ENCODE measurements around the gene HAUS6. TPM values are rescaled to one million over a fixed set of nuclear protein-coding genes. Genes with fewer than 3 reads are reported as not detected.
"Not testable (repeated sequence)": the region's sequence is repeated elsewhere in the genome, so short reads cannot be mapped to it uniquely, and the experiment has no call there.

The HAUS6 gene
- total RNA-seq, 2 experiments from 2014 or later, result 26.4 to 26.5 TPM

DNA sequence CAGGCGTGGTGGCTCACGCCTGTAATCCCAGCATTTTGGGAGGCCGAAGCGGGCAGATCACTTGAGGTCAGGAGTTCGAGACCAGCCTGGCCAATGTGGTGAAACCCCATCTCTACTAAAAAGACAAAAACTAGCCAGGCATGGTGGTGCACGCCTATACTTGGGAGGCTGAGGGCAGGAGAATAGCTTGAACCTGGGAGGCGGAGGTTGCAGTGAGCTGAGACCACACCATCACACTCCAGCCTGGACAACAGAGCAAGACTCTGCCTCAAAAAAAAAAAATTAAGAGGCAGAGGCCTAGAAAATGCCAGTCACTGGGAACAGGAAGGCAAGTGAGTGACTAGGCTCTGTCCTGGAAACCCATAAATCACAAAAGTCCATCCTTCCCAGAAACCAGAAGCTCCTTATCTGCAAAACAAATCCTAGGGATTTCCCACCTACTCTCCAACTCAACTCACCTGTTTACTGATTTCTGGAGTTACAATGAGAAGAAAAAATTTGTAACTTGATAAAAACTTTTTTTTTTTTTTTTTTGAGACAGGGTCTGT, 10.4 kb upstream of the HAUS6 start:
- Mint-ChIP-seq H3K36me3 (ENCODE audit: low read depth) (peaks cover 42% of the 10 kb centered on the region), H3K4me1 (peaks cover 14% of the 10 kb centered on the region)
- H3K9me3 Mint-ChIP-seq, H3K27me3 Mint-ChIP-seq, DNase-seq, H3K4me3 Mint-ChIP-seq, H3K27ac Mint-ChIP-seq: not testable (repeated sequence)
- ChIA-PET POLR2A (interaction anchor here (1.2 to 2.2 kb wide), 4 partner anchors 9 to 267 kb away, joined by 3 to 9 read pairs (median 6); partner anchors contain the start of genes RPS6 and RRAGA), CTCF (interaction anchor here (1.1 to 1.8 kb wide), 3 partner anchors 61 to 352 kb away, joined by 3 to 6 read pairs (median 5); partner anchors contain the start of gene RRAGA)

DNA sequence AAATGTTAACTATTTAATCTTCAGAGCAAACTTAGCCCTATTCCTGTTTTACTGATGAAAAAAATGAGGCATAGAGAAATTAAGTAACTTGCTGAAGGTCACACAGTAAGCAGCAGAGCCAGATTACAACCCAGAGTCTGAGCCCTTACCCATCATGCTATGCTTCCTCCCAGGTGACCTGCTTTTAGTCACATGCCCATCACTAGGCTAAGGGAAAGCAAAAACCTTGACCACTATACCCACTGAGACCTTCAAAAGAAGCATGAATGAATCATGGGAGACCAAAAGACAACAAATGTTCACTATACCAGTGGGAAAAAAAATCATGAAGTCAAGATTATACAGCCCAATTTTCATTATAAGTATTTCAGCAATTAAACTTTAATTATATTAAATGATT, 5.3 kb upstream of the HAUS6 start:
- Mint-ChIP-seq H3K4me1 (peaks cover 4% of the 10 kb centered on the region), H3K36me3 (ENCODE audit: low read depth) (peaks cover 4% of the 10 kb centered on the region), H3K27ac (no peak overlapping the region), H3K4me3 (no peak overlapping the region), H3K27me3 (no peaks in the 10 kb centered on the region), H3K9me3 (no peaks in the 10 kb centered on the region)
- ChIA-PET POLR2A (interaction anchor here (1.3 kb wide), 1 partner anchor 17 kb away, joined by 6 read pairs; no protein-coding TSS in a partner anchor), CTCF (interaction anchor here (1.2 kb wide), 1 partner anchor 66 kb away, joined by 5 read pairs; no protein-coding TSS in a partner anchor)
- DNase-seq, result no peak

DNA sequence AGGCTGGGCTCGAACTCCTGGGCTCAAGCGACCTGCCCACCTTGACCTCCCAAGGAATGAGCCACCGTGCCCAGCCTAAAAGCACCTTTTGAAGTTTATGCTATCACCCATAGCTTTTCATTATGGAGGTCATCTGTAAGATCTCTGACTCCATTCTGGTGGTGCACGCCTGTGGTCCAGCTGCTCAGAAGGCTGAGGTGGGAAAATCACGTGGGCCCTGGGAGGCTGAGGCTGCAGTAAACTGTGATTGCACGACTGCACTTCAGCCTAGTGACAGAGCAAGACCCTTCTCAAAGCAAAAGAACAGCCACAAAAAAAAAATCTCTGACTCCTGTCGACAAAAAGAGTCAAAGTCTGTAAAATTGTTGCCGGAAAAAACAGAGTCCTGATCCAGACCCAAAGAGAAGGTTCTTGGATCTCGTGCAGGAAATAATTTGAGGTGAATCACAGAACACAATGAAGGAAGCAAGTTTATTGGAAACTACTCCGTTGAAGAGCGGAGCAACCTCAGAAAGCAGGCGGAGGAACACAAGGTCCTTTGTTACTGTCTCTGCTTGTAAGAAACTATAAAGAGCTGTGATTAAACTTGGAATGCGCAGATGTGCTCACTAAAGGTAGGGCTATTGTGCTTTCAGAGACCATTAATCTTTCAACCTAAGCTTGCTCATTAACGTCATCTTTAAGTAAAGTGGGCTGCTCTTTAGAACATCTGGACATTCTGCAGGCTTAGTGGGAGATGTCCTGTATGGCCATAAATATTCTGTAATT, 2.0 kb upstream of the HAUS6 start:
- CTCF ChIA-PET, result interaction anchor here (0.6 to 2.1 kb wide), 5 partner anchors 9 to 126 kb away, joined by 4 to 10 read pairs (median 4); partner anchors contain the start of genes DENND4C and RRAGA
- no peak overlapping the region for H3K4me3 Mint-ChIP-seq
- H3K36me3 Mint-ChIP-seq (ENCODE audit: low read depth), result peaks cover 14% of the 10 kb centered on the region
- no peaks in the 10 kb centered on the region for H3K27me3 Mint-ChIP-seq
- POLR2A ChIA-PET, result interaction anchor here (1.1 to 1.6 kb wide), 2 partner anchors 8 to 23 kb away, joined by 5 to 7 read pairs; no protein-coding TSS in a partner anchor
- H3K27ac Mint-ChIP-seq, result no peak overlapping the region
- no peaks in the 10 kb centered on the region for H3K9me3 Mint-ChIP-seq
- DNase-seq, result no peak
- peaks cover 23% of the 10 kb centered on the region for H3K4me1 Mint-ChIP-seq

DNA sequence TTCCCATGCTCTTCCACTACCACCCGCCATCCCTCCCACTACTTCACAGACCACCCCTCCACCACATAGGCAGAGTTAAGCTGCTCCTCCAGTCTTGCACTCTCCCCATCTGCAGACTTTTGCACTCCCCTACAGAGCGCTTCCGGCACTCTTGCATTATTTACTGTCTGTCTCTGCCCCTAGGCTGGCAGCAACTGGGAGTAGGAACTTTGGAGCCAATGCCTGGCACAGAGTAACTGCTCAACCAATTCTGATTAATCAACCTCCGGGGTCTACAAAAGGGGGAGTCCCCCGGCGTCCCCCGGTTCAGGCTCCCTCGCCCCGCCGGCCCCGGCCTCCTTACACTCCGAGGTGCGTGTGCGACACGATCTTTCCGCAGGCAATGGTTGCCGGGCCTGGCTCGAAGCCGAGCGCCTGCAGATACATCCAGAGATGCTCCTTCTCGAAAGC, 498 bp downstream of the HAUS6 start:
- POLR2A ChIA-PET, result interaction anchor here (0.6 to 2.4 kb wide), 19 partner anchors 9 to 278 kb away, joined by 3 to 18 read pairs (median 5); partner anchors contain the start of genes DENND4C, RPS6 and RRAGA
- peaks cover 37% of the 10 kb centered on the region for H3K4me1 Mint-ChIP-seq

DNA sequence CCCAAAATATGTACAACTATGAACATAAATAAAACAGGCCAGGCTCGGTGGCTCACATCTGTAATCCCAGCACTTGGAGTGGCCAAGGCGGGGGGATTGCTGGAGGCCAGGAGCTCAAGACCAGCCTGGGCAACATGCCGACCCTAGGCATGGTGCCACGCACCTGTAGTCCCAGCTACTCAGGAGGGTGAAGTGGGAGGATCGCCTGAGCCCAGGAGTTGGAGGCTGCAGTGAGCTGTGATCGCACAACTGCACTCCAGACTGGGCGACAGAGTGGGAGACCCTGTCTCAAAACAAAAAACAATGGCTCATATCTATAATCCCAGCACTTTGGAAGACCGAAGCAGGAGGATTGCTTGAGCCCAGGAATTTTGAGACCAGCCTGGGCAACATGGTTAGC, 1.5 kb downstream of the HAUS6 start:
- Mint-ChIP-seq H3K4me1 (peaks cover 44% of the 10 kb centered on the region), H3K4me3 (peak overlapping the region; percentile 82), H3K36me3 (ENCODE audit: low read depth) (peaks cover 26% of the 10 kb centered on the region), H3K9me3 (no peaks in the 10 kb centered on the region), H3K27me3 (no peaks in the 10 kb centered on the region), H3K27ac (peak overlapping the region; percentile 35)
- POLR2A ChIA-PET, result interaction anchor here (0.6 to 2.2 kb wide), 17 partner anchors 10 to 279 kb away, joined by 3 to 18 read pairs (median 4); partner anchors contain the start of genes DENND4C, RPS6 and RRAGA
- no peak for DNase-seq
- CTCF ChIA-PET, result interaction anchor here (1.5 to 2.5 kb wide), 6 partner anchors 16 to 357 kb away, joined by 5 to 13 read pairs (median 6); partner anchors contain the start of gene RRAGA

More for the DNA sequence above, 498 bp downstream of the HAUS6 start:
- Mint-ChIP-seq H3K4me3 (peak overlapping the region; percentile 82), H3K27me3 (no peaks in the 10 kb centered on the region), H3K9me3 (no peaks in the 10 kb centered on the region), H3K27ac (peak overlapping the region; percentile 93), H3K36me3 (ENCODE audit: low read depth) (peaks cover 22% of the 10 kb centered on the region)
- peak; percentile 57 for DNase-seq
- CTCF ChIA-PET, result interaction anchor here (0.8 to 2.5 kb wide), 6 partner anchors 17 to 356 kb away, joined by 3 to 13 read pairs (median 6); partner anchors contain the start of gene RRAGA

DNA sequence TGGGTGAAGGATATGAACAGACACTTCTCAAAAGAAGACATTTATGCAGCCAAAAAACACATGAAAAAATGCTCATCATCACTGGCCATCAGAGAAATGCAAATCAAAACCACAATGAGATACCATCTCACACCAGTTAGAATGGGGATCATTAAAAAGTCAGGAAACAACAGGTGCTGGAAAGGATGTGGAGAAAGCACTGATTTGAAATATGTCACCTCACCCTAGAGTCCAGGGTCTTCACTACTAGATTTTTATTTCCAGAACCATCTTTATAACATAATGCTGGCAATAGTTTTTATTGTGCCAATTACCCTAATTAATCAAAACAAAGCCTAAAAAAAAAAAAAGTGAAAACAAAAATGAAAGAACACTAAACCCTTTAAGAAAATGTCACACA, 5.3 kb downstream of the HAUS6 start:
- Mint-ChIP-seq H3K4me1 (peaks cover 45% of the 10 kb centered on the region), H3K36me3 (ENCODE audit: low read depth) (peaks cover 44% of the 10 kb centered on the region), H3K4me3 (peak overlapping the region; percentile 46), H3K27ac (peak overlapping the region; percentile 67)
- ChIA-PET CTCF (interaction anchor here (0.8 to 1.7 kb wide), 4 partner anchors 11 to 360 kb away, joined by 3 to 21 read pairs (median 11); partner anchors contain the start of gene RRAGA), POLR2A (interaction anchor here (0.9 to 1.4 kb wide), 3 partner anchors 32 to 133 kb away, joined by 3 to 7 read pairs (median 4); partner anchors contain the start of genes DENND4C and RRAGA)
- H3K9me3 Mint-ChIP-seq, DNase-seq, H3K27me3 Mint-ChIP-seq: not testable (repeated sequence)

DNA sequence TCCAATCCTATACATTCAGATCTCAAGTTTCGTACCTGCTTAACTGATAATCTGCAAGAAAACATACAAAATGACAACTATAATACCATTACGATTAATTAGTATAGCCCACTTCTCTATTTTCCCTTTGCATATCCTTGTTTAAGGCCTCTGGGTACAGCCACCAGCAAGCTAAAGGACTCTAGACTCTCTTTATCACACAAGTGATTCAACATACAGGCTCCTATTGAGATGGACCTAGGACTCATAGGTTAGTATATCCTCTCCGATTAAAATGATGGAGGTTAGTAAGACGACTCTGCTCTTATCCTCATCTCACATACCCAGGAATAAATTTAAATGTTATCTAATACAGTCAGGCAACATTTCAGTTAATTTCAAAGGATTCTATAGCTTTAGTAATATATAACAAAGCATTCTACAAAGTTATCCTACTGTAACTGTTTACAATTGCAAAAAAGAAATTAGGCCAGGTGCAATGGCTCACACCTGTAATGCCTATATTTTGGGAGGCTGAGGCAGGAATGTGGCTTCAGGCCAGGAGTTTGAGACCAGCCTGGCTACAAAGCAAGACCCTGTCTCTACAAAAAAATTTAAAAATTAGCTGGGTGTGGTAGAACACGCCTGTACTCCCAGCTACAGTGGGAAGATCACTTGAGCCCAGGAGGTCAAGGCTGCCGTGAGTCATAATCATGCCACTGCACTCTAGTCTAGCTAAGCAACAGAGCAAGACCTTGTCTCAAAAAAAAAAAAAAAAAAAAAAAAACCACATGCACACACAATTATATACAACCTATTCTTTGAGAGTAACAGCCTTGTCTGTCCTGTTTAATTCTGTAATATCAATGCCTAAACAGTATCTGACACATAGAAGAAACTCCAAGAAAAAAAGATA, 15.4 kb downstream of the HAUS6 start:
- Mint-ChIP-seq H3K27me3 (no peaks in the 10 kb centered on the region), H3K4me1 (peaks cover 2% of the 10 kb centered on the region), H3K27ac (no peak overlapping the region), H3K9me3 (no peaks in the 10 kb centered on the region), H3K4me3 (no peak overlapping the region), H3K36me3 (ENCODE audit: low read depth) (peaks cover 47% of the 10 kb centered on the region)
- POLR2A ChIA-PET, result interaction anchor here (0.6 to 2.9 kb wide), 2 partner anchors 15 to 34 kb away, joined by 4 to 8 read pairs; no protein-coding TSS in a partner anchor
- DNase-seq, result no peak
- CTCF ChIA-PET, result interaction anchor here (1.4 to 3.8 kb wide), 6 partner anchors 9 to 370 kb away, joined by 3 to 43 read pairs (median 14); no protein-coding TSS in a partner anchor

DNA sequence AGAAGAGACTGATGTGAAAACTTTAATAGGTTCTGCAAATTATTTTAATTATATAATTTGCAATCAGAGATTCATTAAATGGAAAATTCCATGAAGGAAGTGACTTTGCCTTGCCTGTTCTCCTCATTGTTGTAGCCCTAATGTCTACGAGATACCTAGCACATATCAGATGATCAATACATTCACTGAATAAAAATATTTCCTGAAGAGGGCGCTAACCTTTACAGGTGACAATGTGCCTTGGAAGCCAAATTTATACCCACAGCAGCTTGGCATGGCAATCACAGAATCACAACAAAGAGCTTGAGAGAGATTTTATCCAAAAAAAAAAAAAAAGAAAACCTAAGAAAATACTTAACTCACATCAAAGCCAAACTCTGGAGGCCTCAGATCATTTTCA, 17.4 kb downstream of the HAUS6 start:
- peaks cover 47% of the 10 kb centered on the region for H3K36me3 Mint-ChIP-seq (ENCODE audit: low read depth)
- no peaks in the 10 kb centered on the region for H3K27me3 Mint-ChIP-seq
- ChIA-PET POLR2A (interaction anchor here (1.0 to 2.9 kb wide), 3 partner anchors 17 to 372 kb away, joined by 3 to 8 read pairs (median 3); no protein-coding TSS in a partner anchor), CTCF (interaction anchor here (0.7 to 3.8 kb wide), 24 partner anchors 9 to 372 kb away, joined by 3 to 43 read pairs (median 4); partner anchors contain the start of gene ACER2)
- no peak overlapping the region for H3K4me3 Mint-ChIP-seq
- no peak overlapping the region for H3K27ac Mint-ChIP-seq
- H3K4me1 Mint-ChIP-seq, result peaks cover 2% of the 10 kb centered on the region
- no peak for DNase-seq
- H3K9me3 Mint-ChIP-seq, result no peaks in the 10 kb centered on the region

DNA sequence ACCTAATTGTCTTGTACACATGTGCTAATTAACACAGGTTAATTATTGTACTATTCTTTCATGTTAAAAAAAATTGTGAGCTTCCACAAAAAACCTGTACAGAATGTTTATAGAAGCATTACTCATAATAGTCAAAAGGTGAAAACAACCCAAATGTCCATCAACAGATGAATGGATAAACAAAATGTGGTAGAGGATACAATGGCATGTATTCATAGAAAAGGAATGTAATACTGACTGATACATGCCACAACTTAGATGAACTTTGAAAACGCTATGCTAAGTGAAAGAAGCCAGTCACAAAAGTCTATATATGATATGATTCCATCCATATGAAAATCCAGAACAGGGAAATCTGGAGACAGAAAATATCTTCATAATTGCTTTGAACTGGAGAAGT, 27.9 kb downstream of the HAUS6 start:
- POLR2A ChIA-PET, result interaction anchor here (0.7 to 1.0 kb wide), 2 partner anchors 8 to 20 kb away, joined by 3 read pairs; no protein-coding TSS in a partner anchor
- no peak overlapping the region for H3K27ac Mint-ChIP-seq

DNA sequence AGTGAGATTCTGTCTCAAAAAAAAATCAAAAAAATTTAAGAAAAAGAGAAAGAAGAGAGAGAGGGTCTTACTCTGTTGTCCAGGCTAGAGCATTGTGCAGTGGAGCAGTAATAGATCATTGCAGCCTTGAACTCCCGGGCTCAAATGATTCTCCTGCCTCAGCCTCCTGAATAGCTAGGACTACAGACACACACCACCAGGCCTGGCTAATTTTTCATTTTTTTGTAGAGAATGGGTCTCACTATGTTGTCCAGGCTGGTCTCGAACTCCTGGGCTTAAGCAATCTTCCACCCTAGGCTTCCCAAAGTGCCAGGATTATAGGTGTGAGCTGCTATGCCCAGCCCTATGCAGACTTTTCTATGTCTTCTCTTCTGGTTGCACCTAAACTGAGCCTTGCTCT, 28.5 kb downstream of the HAUS6 start:
- H3K9me3 Mint-ChIP-seq, result no peaks in the 10 kb centered on the region
- no peak overlapping the region for H3K4me3 Mint-ChIP-seq
- no peaks in the 10 kb centered on the region for H3K4me1 Mint-ChIP-seq
- peaks cover 67% of the 10 kb centered on the region for H3K36me3 Mint-ChIP-seq (ENCODE audit: low read depth)
- POLR2A ChIA-PET, result interaction anchor here (0.6 to 1.1 kb wide), 4 partner anchors 9 to 159 kb away, joined by 3 to 4 read pairs (median 3); no protein-coding TSS in a partner anchor
- DNase-seq, result no peak
- H3K27me3 Mint-ChIP-seq, result no peaks in the 10 kb centered on the region
- CTCF ChIA-PET, result interaction anchor here (1.2 to 1.3 kb wide), 2 partner anchors 12 to 383 kb away, joined by 3 read pairs; no protein-coding TSS in a partner anchor
- no peak overlapping the region for H3K27ac Mint-ChIP-seq

More for the DNA sequence above, 27.9 kb downstream of the HAUS6 start:
- no peaks in the 10 kb centered on the region for H3K4me1 Mint-ChIP-seq
- H3K4me3 Mint-ChIP-seq, result no peak overlapping the region
- H3K36me3 Mint-ChIP-seq (ENCODE audit: low read depth), result peaks cover 64% of the 10 kb centered on the region
- CTCF ChIA-PET, result interaction anchor here (0.5 to 1.3 kb wide), 4 partner anchors 11 to 382 kb away, joined by 3 read pairs; partner anchors contain the start of gene RRAGA
- no peaks in the 10 kb centered on the region for H3K9me3 Mint-ChIP-seq
- no peak for DNase-seq
- H3K27me3 Mint-ChIP-seq, result no peaks in the 10 kb centered on the region

DNA sequence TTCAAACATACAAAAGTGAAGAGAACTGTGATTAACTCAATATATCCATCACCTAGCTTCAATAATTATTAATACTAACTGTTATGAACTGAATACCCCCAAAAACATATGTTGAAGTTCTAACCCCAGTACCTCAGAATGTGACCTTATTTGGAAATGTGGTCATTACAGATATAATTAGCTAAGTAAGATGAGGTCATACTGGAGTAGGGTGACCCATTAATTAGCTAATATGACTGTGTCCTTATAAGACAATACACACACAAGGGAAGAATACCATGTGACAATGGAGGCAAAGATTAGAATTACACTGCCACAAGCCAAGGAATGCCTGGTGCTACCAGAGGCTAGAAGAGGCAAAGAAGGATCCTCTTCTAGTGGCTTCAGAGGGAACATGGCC, 45.7 kb downstream of the HAUS6 start:
- CTCF ChIA-PET, result interaction anchor here (0.5 to 1.0 kb wide), 2 partner anchors 45 to 46 kb away, joined by 3 to 4 read pairs; partner anchors contain the start of gene HAUS6
- POLR2A ChIA-PET, result interaction anchor here (0.6 kb wide), 1 partner anchor 11 kb away, joined by 3 read pairs; no protein-coding TSS in a partner anchor
- H3K36me3 Mint-ChIP-seq (ENCODE audit: low read depth), result peaks cover 68% of the 10 kb centered on the region
- H3K9me3 Mint-ChIP-seq, result no peaks in the 10 kb centered on the region
- peaks cover 5% of the 10 kb centered on the region for H3K4me1 Mint-ChIP-seq
- no peak overlapping the region for H3K27ac Mint-ChIP-seq
- no peak overlapping the region for H3K4me3 Mint-ChIP-seq
- no peak for DNase-seq
- H3K27me3 Mint-ChIP-seq, result no peaks in the 10 kb centered on the region

Data from activated CD4-positive, alpha-beta memory T cell treated with anti-CD3 and anti-CD28 coated beads, Interleukin-2, amount 10 ng/mL, durations not matched to agents 7 days and 5 days (primary cell).